NB4 (cell line): ENCODE data around the gene CFAP299.

Experiments
- CTCF ChIP-seq: IDR thresholded peaks from one replicate; pipeline ENCODE4 v1.5.1; 2012; ENCODE audit warnings: low read depth, low read length
- POLR2A ChIP-seq: IDR thresholded peaks from 2 replicates; pipeline ENCODE4 v1.6.1; 2011; ENCODE audit warnings: mild to moderate bottlenecking; ENCODE audit not compliant: insufficient read length; ENCODE audit errors: extremely low read depth
- TF ChIP-seq, protein P1 (sequence below): IDR thresholded peaks from 2 replicates; pipeline ENCODE4 v1.6.1; 2011; ENCODE audit warnings: low read depth, low read length

- no peak for TF ChIP-seq CTCF
- TF ChIP-seq POLR2A, result no peak
- TF ChIP-seq, protein P1, sequence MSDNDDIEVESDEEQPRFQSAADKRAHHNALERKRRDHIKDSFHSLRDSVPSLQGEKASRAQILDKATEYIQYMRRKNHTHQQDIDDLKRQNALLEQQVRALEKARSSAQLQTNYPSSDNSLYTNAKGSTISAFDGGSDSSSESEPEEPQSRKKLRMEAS, result no peak
Observed at GRCh38 chr4:80462621-80463091, 127.1 kb downstream of the CFAP299 start.
